Tibial artery (tissue), 4 donors: ENCODE data around the gene CYB561D1.

Source experiments
- DNase-seq, 2 donors: peaks; one replicate each; pipeline ENCODE4 v3.0.0-alpha.2; 2019
- H3K27ac ChIP-seq, 2 donors: fragments of 200-600 bp; sonication (generic) in 1 of 2; 1 replicate in 1 of 2; 2 replicates in 1 of 2; pipeline ENCODE4 v1.5.1; 2018 to 2019; ENCODE audit warnings: mild to moderate bottlenecking in 1 of 2
- H3K27me3 ChIP-seq, 2 donors: fragments of 200-600 bp; sonication (generic) in 1 of 2; one replicate each; pipeline versions ENCODE4 v1.5.1 to v1.6.0; 2016 to 2019
- H3K36me3 ChIP-seq, 3 donors: fragments of 200-600 bp; sonication (generic) in 2 of 3; one replicate each; pipeline ENCODE4 v1.5.1; 2016 to 2019; ENCODE audit warnings: mild to moderate bottlenecking in 2 of 3
- H3K4me1 ChIP-seq, 4 donors: fragments of 200-600 bp; sonication (generic) in 2 of 4; 1 replicate in 3 of 4; 2 replicates in 1 of 4; pipeline ENCODE4 v1.5.1; 2016 to 2019
- H3K4me3 ChIP-seq, 2 donors: fragments of 200-600 bp; sonication (generic) in 1 of 2; 1 replicate in 1 of 2; 2 replicates in 1 of 2; pipeline ENCODE4 v1.5.1; 2018 to 2019; ENCODE audit warnings: mild to moderate bottlenecking in 2 of 2
- H3K9me3 ChIP-seq, 3 donors: fragments of 200-600 bp; sonication (generic) in 1 of 3; one replicate each; pipeline ENCODE4 v1.5.1; 2016 to 2019
- intact Hi-C: fragments of 100-400 bp; cut with DNase I; formaldehyde crosslinking; loops from one replicate; pipeline ENCODE4 v1.15.0; 2023; ENCODE audit warnings: low total_unique reads
- TF ChIP-seq, protein P1 (sequence below), 2 experiments: fragments of 200-600 bp in 1 of 2; fragments of 450-650 bp in 1 of 2; IDR thresholded peaks; one replicate each; pipeline ENCODE4 v1.5.1; 2017 to 2019; ENCODE audit warnings: antibody characterized with exemption in 2 of 2, mild to moderate bottlenecking in 1 of 2, moderate library complexity in 1 of 2

Gene CYB561D1

DNA sequence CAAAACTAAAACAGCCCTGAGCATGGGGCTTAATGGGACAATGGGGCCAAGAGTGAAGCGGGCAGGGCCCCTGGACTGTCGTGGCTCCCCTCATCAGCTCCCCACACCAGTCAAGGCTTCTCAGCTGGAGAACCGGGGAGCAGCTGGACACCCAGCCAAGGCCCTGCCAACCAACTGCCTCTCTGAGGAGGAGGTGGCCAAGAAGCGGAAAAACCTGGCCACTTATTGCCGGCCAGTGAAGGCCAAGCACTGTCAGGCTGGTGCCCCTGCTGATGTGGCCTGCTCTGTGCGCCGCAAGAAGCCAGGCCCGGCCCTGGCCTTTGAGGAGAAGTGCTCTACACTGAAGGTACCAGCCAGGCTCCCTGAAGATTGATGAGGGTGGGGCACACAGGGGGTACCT is 2.5 kb upstream of the CYB561D1 start:
- intact Hi-C loops = loop anchor here (2.0 kb wide), 1 partner anchor 41 kb away; no protein-coding TSS in a partner anchor
- Histone ChIP-seq H3K4me3 (no peak overlapping the region), H3K9me3 (no peaks in the 10 kb centered on the region), H3K4me1 (peaks cover 0 to 24% (median 17%) of the 10 kb centered on the region in 4 donors), H3K27ac (no peak overlapping the region), H3K36me3 (peaks cover 0 to 46% (median 17%) of the 10 kb centered on the region in 3 donors), H3K27me3 (no peaks in the 10 kb centered on the region)
- TF ChIP-seq, protein P1, sequence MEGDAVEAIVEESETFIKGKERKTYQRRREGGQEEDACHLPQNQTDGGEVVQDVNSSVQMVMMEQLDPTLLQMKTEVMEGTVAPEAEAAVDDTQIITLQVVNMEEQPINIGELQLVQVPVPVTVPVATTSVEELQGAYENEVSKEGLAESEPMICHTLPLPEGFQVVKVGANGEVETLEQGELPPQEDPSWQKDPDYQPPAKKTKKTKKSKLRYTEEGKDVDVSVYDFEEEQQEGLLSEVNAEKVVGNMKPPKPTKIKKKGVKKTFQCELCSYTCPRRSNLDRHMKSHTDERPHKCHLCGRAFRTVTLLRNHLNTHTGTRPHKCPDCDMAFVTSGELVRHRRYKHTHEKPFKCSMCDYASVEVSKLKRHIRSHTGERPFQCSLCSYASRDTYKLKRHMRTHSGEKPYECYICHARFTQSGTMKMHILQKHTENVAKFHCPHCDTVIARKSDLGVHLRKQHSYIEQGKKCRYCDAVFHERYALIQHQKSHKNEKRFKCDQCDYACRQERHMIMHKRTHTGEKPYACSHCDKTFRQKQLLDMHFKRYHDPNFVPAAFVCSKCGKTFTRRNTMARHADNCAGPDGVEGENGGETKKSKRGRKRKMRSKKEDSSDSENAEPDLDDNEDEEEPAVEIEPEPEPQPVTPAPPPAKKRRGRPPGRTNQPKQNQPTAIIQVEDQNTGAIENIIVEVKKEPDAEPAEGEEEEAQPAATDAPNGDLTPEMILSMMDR (IDR thresholded peaks at IDR 0.05) = no peak
- DNase-seq = no peak

DNA sequence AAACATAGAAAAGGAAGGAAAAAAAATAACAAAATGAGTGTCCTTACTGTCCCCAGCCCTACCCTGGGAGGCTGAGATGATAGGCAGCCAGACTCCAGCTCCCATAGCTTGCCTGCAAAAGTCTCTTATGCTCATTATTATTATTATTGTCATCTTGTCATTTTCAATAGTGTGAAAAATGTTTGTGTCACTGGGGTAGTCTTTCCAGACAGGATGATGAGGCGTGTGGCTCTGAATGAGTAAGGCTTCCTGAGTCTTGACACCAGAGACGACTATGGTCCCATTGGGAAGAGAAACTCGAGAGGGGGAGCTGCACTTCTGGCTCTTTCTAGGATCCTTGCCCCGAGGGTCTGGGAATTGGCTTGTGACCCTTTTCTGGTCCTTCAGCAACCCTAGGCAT is 1.1 kb upstream of the CYB561D1 start:
- TF ChIP-seq, protein P1 (IDR thresholded peaks at IDR 0.05) = no peak
- DNase-seq = no peak
- H3K9me3 ChIP-seq = no peaks in the 10 kb centered on the region
- H3K27ac ChIP-seq = peak overlapping the region; percentile 71 to 87
- H3K4me1 ChIP-seq = peaks cover 0 to 34% (median 21%) of the 10 kb centered on the region in 4 donors
- H3K4me3 ChIP-seq = no peak overlapping the region
- intact Hi-C loops = no loop called here
- H3K36me3 ChIP-seq = peaks cover 0 to 50% (median 27%) of the 10 kb centered on the region in 3 donors
- H3K27me3 ChIP-seq = no peaks in the 10 kb centered on the region

- no peak for DNase-seq
- Histone ChIP-seq H3K36me3 (peaks cover 0 to 50% (median 27%) of the 10 kb centered on the region in 3 donors), H3K27ac (peak overlapping the region; percentile 71 to 87), H3K4me3 (peak overlapping the region; percentile 78 to 89), H3K27me3 (no peaks in the 10 kb centered on the region), H3K9me3 (no peaks in the 10 kb centered on the region), H3K4me1 (peaks cover 0 to 35% (median 24%) of the 10 kb centered on the region in 4 donors)
- TF ChIP-seq, protein P1 (IDR thresholded peaks at IDR 0.05) = no peak
- intact Hi-C loops = no loop called here
Measured at GRCh38 chr1:109493227-109493626, 667 bp upstream of the CYB561D1 start.

GRCh38 chr1:109495738-109496137 is 1.8 kb downstream of the CYB561D1 start:
- H3K4me3 ChIP-seq = no peak overlapping the region
- no peaks in the 10 kb centered on the region for H3K9me3 ChIP-seq
- peaks cover 0 to 39% (median 22%) of the 10 kb centered on the region in 3 donors for H3K36me3 ChIP-seq
- intact Hi-C loops = no loop called here
- H3K4me1 ChIP-seq = peaks cover 0 to 59% (median 37%) of the 10 kb centered on the region in 4 donors
- no peak for DNase-seq
- no peak overlapping the region for H3K27ac ChIP-seq
- no peaks in the 10 kb centered on the region for H3K27me3 ChIP-seq
- TF ChIP-seq, protein P1 (IDR thresholded peaks at IDR 0.05) = no peak

GRCh38 chr1:109497449-109498160 is 3.7 kb downstream of the CYB561D1 start:
- Histone ChIP-seq H3K36me3 (peaks cover 0 to 50% (median 22%) of the 10 kb centered on the region in 3 donors), H3K4me3 (no peak overlapping the region), H3K27me3 (no peaks in the 10 kb centered on the region), H3K4me1 (peaks cover 0 to 78% (median 49%) of the 10 kb centered on the region in 4 donors), H3K27ac (peak overlapping the region in 1 of 2 donors; percentile 5), H3K9me3 (no peaks in the 10 kb centered on the region)
- TF ChIP-seq, protein P1 (IDR thresholded peaks at IDR 0.05) = no peak
- intact Hi-C loops = no loop called here
- no peak for DNase-seq
